Activated CD8-positive, alpha-beta memory T cell treated with anti-CD3 and anti-CD28 coated beads, Interleukin-2, amount 50 U/mL, for 1 hour (primary cell): ENCODE results near the gene ADGRE2.
"Not testable (repeated sequence)": the region's sequence is repeated elsewhere in the genome, so short reads cannot be mapped to it uniquely, and the experiment has no call there.

Experiments used
- DNase-seq: peaks from one replicate; pipeline ENCODE4 v3.0.0-alpha.2; 2020; ENCODE audit errors: extremely low read depth

ADGRE2 gene

GRCh38 chr19:14778110-14778845 is at the start of gene ADGRE2:
Gene ADGRE2, minus strand, starts transcription at chr19:14778560. Its CDS starts 1,804 bp downstream, at chr19:14776756.
- not testable (repeated sequence) for DNase-seq

- DNase-seq, result no peak
These were observed 47.6 kb upstream of the ADGRE2 start for GRCh38 chr19:14826006-14826405.

GRCh38 chr19:14821937-14822336 is 43.6 kb upstream of the ADGRE2 start:
- DNase-seq, result no peak

GRCh38 chr19:14818588-14818987 is 40.2 kb upstream of the ADGRE2 start:
- no peak for DNase-seq

GRCh38 chr19:14817052-14817451 is 38.7 kb upstream of the ADGRE2 start:
- no peak for DNase-seq

GRCh38 chr19:14814982-14815652 is 36.8 kb upstream of the ADGRE2 start:
- no peak for DNase-seq

- DNase-seq, result no peak
These were observed 31.1 kb upstream of the ADGRE2 start for GRCh38 chr19:14809272-14810057.

- no peak for DNase-seq
These were observed 26.4 kb upstream of the ADGRE2 start for GRCh38 chr19:14804765-14805164.

- no peak for DNase-seq
These were observed 20.4 kb upstream of the ADGRE2 start for GRCh38 chr19:14798760-14799159.

- DNase-seq, result no peak
These were observed 17.7 kb upstream of the ADGRE2 start for GRCh38 chr19:14796021-14796420.

GRCh38 chr19:14795078-14795721 is 16.8 kb upstream of the ADGRE2 start:
- no peak for DNase-seq

GRCh38 chr19:14792250-14792649 is 13.9 kb upstream of the ADGRE2 start:
- DNase-seq, result not testable (repeated sequence)

- no peak for DNase-seq
These were observed 8.1 kb upstream of the ADGRE2 start for GRCh38 chr19:14786421-14786851.

- not testable (repeated sequence) for DNase-seq
These were observed 6.9 kb upstream of the ADGRE2 start for GRCh38 chr19:14785102-14785793.

- DNase-seq, result not testable (repeated sequence)
These were observed 6.4 kb upstream of the ADGRE2 start for GRCh38 chr19:14784730-14785101.

- DNase-seq, result not testable (repeated sequence)
These were observed 5.1 kb upstream of the ADGRE2 start for GRCh38 chr19:14783410-14783998.

- no peak for DNase-seq
These were observed 4.5 kb upstream of the ADGRE2 start for GRCh38 chr19:14782626-14783409.

- DNase-seq, result not testable (repeated sequence)
These were observed 3.6 kb upstream of the ADGRE2 start for GRCh38 chr19:14781713-14782536.

GRCh38 chr19:14780622-14781225 is 2.4 kb upstream of the ADGRE2 start:
- DNase-seq, result not testable (repeated sequence)
